HL-60 (cell line): Measurements from ENCODE around the gene LRRTM3.
A peak's percentile ranks its signal among the peaks of the same experiment; 100 is the strongest.

Source experiments
- CTCF ChIP-seq: IDR thresholded peaks from one replicate; pipeline ENCODE4 v1.5.1; 2011; ENCODE audit warnings: low read length, control low read depth, inconsistent platforms; ENCODE audit not compliant: insufficient read depth
- GABPA ChIP-seq: IDR thresholded peaks from 2 replicates; pipeline ENCODE4 v1.6.1; 2012; ENCODE audit warnings: low read depth
- POLR2AphosphoS5 ChIP-seq: IDR thresholded peaks from 2 replicates; pipeline ENCODE4 v1.6.1; 2012; ENCODE audit warnings: low read depth
- REST ChIP-seq: IDR thresholded peaks from 2 replicates; pipeline ENCODE4 v1.6.1; 2012; ENCODE audit warnings: low read depth; ENCODE audit not compliant: insufficient replicate concordance

DNA sequence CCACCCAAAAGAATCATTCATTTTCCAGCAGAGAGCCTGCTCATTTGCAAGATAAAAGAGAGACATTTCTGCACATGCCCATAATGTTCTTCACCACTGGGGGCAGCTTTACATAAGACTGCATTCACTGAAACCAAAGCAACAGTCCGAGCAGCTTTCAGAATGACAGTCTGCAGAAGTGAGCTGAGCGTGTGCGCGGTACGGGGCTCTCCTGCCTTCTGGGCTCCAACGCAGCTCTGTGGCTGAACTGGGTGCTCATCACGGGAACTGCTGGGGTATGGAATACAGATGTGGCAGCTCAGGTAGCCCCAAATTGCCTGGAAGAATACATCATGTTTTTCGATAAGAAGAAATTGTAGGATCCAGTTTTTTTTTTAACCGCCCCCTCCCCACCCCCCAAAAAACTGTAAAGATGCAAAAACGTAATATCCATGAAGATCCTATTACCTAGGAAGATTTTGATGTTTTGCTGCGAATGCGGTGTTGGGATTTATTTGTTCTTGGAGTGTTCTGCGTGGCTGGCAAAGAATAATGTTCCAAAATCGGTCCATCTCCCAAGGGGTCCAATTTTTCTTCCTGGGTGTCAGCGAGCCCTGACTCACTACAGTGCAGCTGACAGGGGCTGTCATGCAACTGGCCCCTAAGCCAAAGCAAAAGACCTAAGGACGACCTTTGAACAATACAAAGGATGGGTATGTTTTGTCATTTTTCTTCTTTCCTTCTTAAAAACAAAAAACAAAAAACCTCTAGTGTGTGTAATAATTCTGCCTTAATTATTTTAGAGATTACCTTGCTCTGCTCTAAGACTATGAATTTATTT is at the start of gene LRRTM3:
- peak; percentile 32 for TF ChIP-seq CTCF
- TF ChIP-seq POLR2AphosphoS5 = no peak
- TF ChIP-seq GABPA = no peak
- no peak for TF ChIP-seq REST
